ENCODE measurements around the gene GALNT12.

DNA sequence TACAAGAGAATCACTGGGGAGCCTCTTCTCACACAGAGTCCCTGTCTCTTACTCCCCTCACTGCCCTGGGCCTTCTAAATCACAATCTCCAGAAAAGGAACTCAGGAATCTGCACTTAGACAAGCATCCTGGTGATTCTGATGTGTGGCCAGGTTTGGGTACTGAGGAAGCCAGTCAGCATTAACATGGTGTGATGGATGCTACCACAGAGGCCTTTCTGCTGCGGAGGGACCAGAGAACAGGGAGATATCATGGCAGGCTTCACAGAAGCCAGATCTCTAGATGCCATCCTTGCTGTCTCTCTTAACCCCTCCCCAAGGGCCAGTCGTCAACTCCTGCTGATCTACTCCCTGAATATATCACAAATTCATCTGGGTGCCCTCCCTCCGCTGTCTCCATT is 12.7 kb upstream of the GALNT12 start:
- TF ChIP-seq CTCF (IDR thresholded peaks at IDR 0.05) (no peak), POLR2A (IDR thresholded peaks at IDR 0.05) (no peak)

All from upper lobe of left lung (tissue), 4 donors.